ENCODE data around the gene ATP9B. TPM values are rescaled to one million over a fixed set of nuclear protein-coding genes. Genes with fewer than 3 reads are reported as not detected.

The ATP9B gene
- total RNA-seq, 1 donor from 2014 or later, result 12.6 TPM

GRCh38 chr18:79344208-79344581 lies 275.0 kb downstream of the ATP9B start:
- FAIRE-seq, result no peak
- peaks cover 3% of the 10 kb centered on the region for H3K9me3 ChIP-seq (ENCODE audit: insufficient read depth, low read depth, low read length)
- no peak overlapping the region for H3K27ac Mint-ChIP-seq (ENCODE audit: unreplicated experiment)

GRCh38 chr18:79345366-79345765 lies 276.2 kb downstream of the ATP9B start:
- TF ChIP-seq EZH2 (IDR thresholded peaks at IDR 0.05; ENCODE audit: insufficient read depth, low read length) (no peak), CTCF (IDR thresholded peaks at IDR 0.05; ENCODE audit: insufficient read depth, low read depth, low read length) (no peak)
- Histone ChIP-seq H4K20me1 (ENCODE audit: insufficient read depth, low read length) (peaks cover 6% of the 10 kb centered on the region), H3K9ac (ENCODE audit: low read length) (no peak overlapping the region), H2AFZ (ENCODE audit: low read depth, low read length) (no peak overlapping the region), H3K9me3 (ENCODE audit: insufficient read depth, low read depth, low read length) (peaks cover 3% of the 10 kb centered on the region), H3K36me3 (ENCODE audit: insufficient read depth, low read length) (peaks cover 15% of the 10 kb centered on the region), H3K4me2 (ENCODE audit: low read length) (no peak overlapping the region), H3K27me3 (ENCODE audit: insufficient read depth, low read length) (no peaks in the 10 kb centered on the region), H3K4me3 (ENCODE audit: insufficient read depth, low read depth, low read length) (no peak overlapping the region), H3K27ac (ENCODE audit: low read depth, low read length) (no peak overlapping the region), H3K79me2 (ENCODE audit: insufficient read depth, low read length) (no peaks in the 10 kb centered on the region), H3K4me1 (ENCODE audit: insufficient read depth, low read length) (peaks cover 9% of the 10 kb centered on the region)
- no peak overlapping the region for H3K4me3 Mint-ChIP-seq (ENCODE audit: unreplicated experiment)
- no peak for FAIRE-seq
- no peaks in the 10 kb centered on the region for H3K27me3 Mint-ChIP-seq (ENCODE audit: low read depth, unreplicated experiment)
- no peak overlapping the region for H3K27ac Mint-ChIP-seq (ENCODE audit: unreplicated experiment)
- H3K9me3 Mint-ChIP-seq (ENCODE audit: unreplicated experiment), result no peaks in the 10 kb centered on the region
- H3K36me3 Mint-ChIP-seq (ENCODE audit: low read depth, unreplicated experiment), result peaks cover 28% of the 10 kb centered on the region
- DNase-seq (ENCODE audit: low read depth), result no peak
- H3K4me1 Mint-ChIP-seq (ENCODE audit: low read depth, unreplicated experiment), result peaks cover 10% of the 10 kb centered on the region

More at GRCh38 chr18:79344208-79344581, 275.0 kb downstream of the ATP9B start:
- no peaks in the 10 kb centered on the region for H3K79me2 ChIP-seq (ENCODE audit: insufficient read depth, low read length)
- DNase-seq (ENCODE audit: low read depth), result no peak
- no peak overlapping the region for H3K4me3 ChIP-seq (ENCODE audit: insufficient read depth, low read depth, low read length)
- H3K27me3 ChIP-seq (ENCODE audit: insufficient read depth, low read length), result no peaks in the 10 kb centered on the region
- H3K4me2 ChIP-seq (ENCODE audit: low read length), result no peak overlapping the region
- peaks cover 9% of the 10 kb centered on the region for H3K4me1 ChIP-seq (ENCODE audit: insufficient read depth, low read length)
- H2AFZ ChIP-seq (ENCODE audit: low read depth, low read length), result no peak overlapping the region
- peaks cover 12% of the 10 kb centered on the region for H3K36me3 ChIP-seq (ENCODE audit: insufficient read depth, low read length)
- no peak overlapping the region for H3K4me3 Mint-ChIP-seq (ENCODE audit: unreplicated experiment)
- no peak overlapping the region for H3K27ac ChIP-seq (ENCODE audit: low read depth, low read length)
- H3K9ac ChIP-seq (ENCODE audit: low read length), result no peak overlapping the region
- no peaks in the 10 kb centered on the region for H3K27me3 Mint-ChIP-seq (ENCODE audit: low read depth, unreplicated experiment)
- TF ChIP-seq CTCF (IDR thresholded peaks at IDR 0.05; ENCODE audit: insufficient read depth, low read depth, low read length) (no peak), EZH2 (IDR thresholded peaks at IDR 0.05; ENCODE audit: insufficient read depth, low read length) (no peak)
- peaks cover 10% of the 10 kb centered on the region for H3K4me1 Mint-ChIP-seq (ENCODE audit: low read depth, unreplicated experiment)
- H3K36me3 Mint-ChIP-seq (ENCODE audit: low read depth, unreplicated experiment), result peaks cover 32% of the 10 kb centered on the region
- H4K20me1 ChIP-seq (ENCODE audit: insufficient read depth, low read length), result peaks cover 6% of the 10 kb centered on the region
- H3K9me3 Mint-ChIP-seq (ENCODE audit: unreplicated experiment), result peaks cover 3% of the 10 kb centered on the region

- TF ChIP-seq CTCF (IDR thresholded peaks at IDR 0.05; ENCODE audit: insufficient read depth, low read depth, low read length) (no peak), EZH2 (IDR thresholded peaks at IDR 0.05; ENCODE audit: insufficient read depth, low read length) (no peak)
- Histone ChIP-seq H3K27ac (ENCODE audit: low read depth, low read length) (no peak overlapping the region), H3K4me1 (ENCODE audit: insufficient read depth, low read length) (peaks cover 9% of the 10 kb centered on the region), H3K9me3 (ENCODE audit: insufficient read depth, low read depth, low read length) (peaks cover 3% of the 10 kb centered on the region), H3K79me2 (ENCODE audit: insufficient read depth, low read length) (no peaks in the 10 kb centered on the region), H2AFZ (ENCODE audit: low read depth, low read length) (no peak overlapping the region), H3K27me3 (ENCODE audit: insufficient read depth, low read length) (no peaks in the 10 kb centered on the region), H3K4me2 (ENCODE audit: low read length) (no peak overlapping the region), H3K36me3 (ENCODE audit: insufficient read depth, low read length) (peaks cover 15% of the 10 kb centered on the region), H3K4me3 (ENCODE audit: insufficient read depth, low read depth, low read length) (no peak overlapping the region), H3K9ac (ENCODE audit: low read length) (no peak overlapping the region), H4K20me1 (ENCODE audit: insufficient read depth, low read length) (peaks cover 6% of the 10 kb centered on the region)
- Mint-ChIP-seq H3K4me1 (ENCODE audit: low read depth, unreplicated experiment) (peaks cover 10% of the 10 kb centered on the region), H3K9me3 (ENCODE audit: unreplicated experiment) (no peaks in the 10 kb centered on the region), H3K27ac (ENCODE audit: unreplicated experiment) (no peak overlapping the region), H3K36me3 (ENCODE audit: low read depth, unreplicated experiment) (peaks cover 28% of the 10 kb centered on the region), H3K4me3 (ENCODE audit: unreplicated experiment) (no peak overlapping the region), H3K27me3 (ENCODE audit: low read depth, unreplicated experiment) (no peaks in the 10 kb centered on the region)
- DNase-seq (ENCODE audit: low read depth) (no peak), FAIRE-seq (no peak)
Measured at GRCh38 chr18:79345981-79346380, 276.8 kb downstream of the ATP9B start.

Data from astrocyte (in vitro differentiated cells and primary cell).